HepG2 (cell line): ENCODE measurements around the gene LZTR1. TPM values are rescaled to one million over a fixed set of nuclear protein-coding genes. Genes with fewer than 3 reads are reported as not detected.

Experiments used
- GATA4 ChIP-seq: sonication (generic); IDR thresholded peaks from 2 replicates; pipeline ENCODE4 v1.6.1; 2016; ENCODE audit warnings: antibody characterized with exemption, low read depth, borderline replicate concordance
- HDAC1 ChIP-seq: sonication (generic); formaldehyde crosslinking; IDR thresholded peaks from 2 replicates; pipeline ENCODE4 v1.5.1; 2020; ENCODE audit warnings: mild to moderate bottlenecking, missing genetic modification reagents
- HNRNPK ChIP-seq: fragments of 200-400 bp; formaldehyde crosslinking; IDR thresholded peaks from 2 replicates; pipeline ENCODE4 v1.6.1; 2018; ENCODE audit warnings: low read length, low read depth, moderate library complexity, mild to moderate bottlenecking; ENCODE audit not compliant: poor library complexity, severe bottlenecking
- ZKSCAN8 ChIP-seq: IDR thresholded peaks from 2 replicates; pipeline ENCODE4 v1.6.1; 2016; ENCODE audit warnings: borderline replicate concordance, missing genetic modification reagents, missing compliant biosample characterization
- ZMYM4 ChIP-seq: sonication (generic); formaldehyde crosslinking; IDR thresholded peaks from 2 replicates; pipeline ENCODE4 v1.8.1; 2023; ENCODE audit warnings: mild to moderate bottlenecking, missing genetic modification reagents
- ZNF264 ChIP-seq: sonication (generic); formaldehyde crosslinking; IDR thresholded peaks from 2 replicates; pipeline ENCODE4 v1.4.0; 2020; ENCODE audit warnings: missing genetic modification reagents
- ZNF780A ChIP-seq: sonication (generic); formaldehyde crosslinking; IDR thresholded peaks from 2 replicates; pipeline ENCODE4 v1.8.0; 2022; ENCODE audit warnings: mild to moderate bottlenecking, missing genetic modification reagents, moderate library complexity
- ZNF83 ChIP-seq: sonication (generic); formaldehyde crosslinking; IDR thresholded peaks from 2 replicates; pipeline ENCODE4 v1.4.0; 2020; ENCODE audit warnings: missing genetic modification reagents, mild to moderate bottlenecking, borderline replicate concordance
- ZSCAN25 ChIP-seq: sonication (generic); formaldehyde crosslinking; IDR thresholded peaks from 2 replicates; pipeline ENCODE4 v1.8.0; 2022; ENCODE audit warnings: mild to moderate bottlenecking, missing genetic modification reagents
- polyA plus RNA-seq, 8 experiments: library from polyadenylated mRNA; depleted of rRNA in 3 of 8; stranded (reverse) in 7 of 8; unstranded in 1 of 8; fragments of >200 nt; fragmentation: Illumina TruSeq in 4 of 8; extraction: Trizol in 4 of 8; gene quantifications; 2 replicates each; pipeline versions ENCODE4 v1.2.1 to v1.2.3, GENCODE V29; 2011 to 2016; ENCODE audit warnings: low read depth in 4 of 8, missing spikeins in 1 of 8, mixed read lengths in 1 of 8; ENCODE audit not compliant: insufficient read depth in 1 of 8
- total RNA-seq, 5 experiments: library from RNA; depleted of rRNA; stranded (reverse); fragments of >200 nt; fragmentation: Illumina TruSeq; extraction: Trizol; gene quantifications; 2 replicates each; pipeline ENCODE4 v1.2.3, GENCODE V29; 2016; ENCODE audit warnings: low read depth in 1 of 5
- TF ChIP-seq, protein P1 (sequence below): sonication (generic); formaldehyde crosslinking; IDR thresholded peaks from 2 replicates; pipeline ENCODE4 v1.4.0; 2020; ENCODE audit warnings: mild to moderate bottlenecking, missing genetic modification reagents
- TF ChIP-seq, protein P2 (sequence below): sonication (generic); formaldehyde crosslinking; IDR thresholded peaks from 2 replicates; pipeline ENCODE4 v1.5.1; 2020; ENCODE audit warnings: mild to moderate bottlenecking, missing genetic modification reagents, borderline replicate concordance
- TF ChIP-seq, protein P3 (sequence below): sonication (generic); formaldehyde crosslinking; IDR thresholded peaks from 2 replicates; pipeline ENCODE4 v1.9.0; 2022; ENCODE audit warnings: low read depth, missing genetic modification reagents
- TF ChIP-seq, protein P4 (sequence below): sonication (generic); formaldehyde crosslinking; IDR thresholded peaks from 2 replicates; pipeline ENCODE4 v1.4.0; 2020; ENCODE audit warnings: mild to moderate bottlenecking, missing genetic modification reagents

The LZTR1 gene
- total and polyA plus RNA-seq, 2 of the 13 experiments (the other 11 are each of a cell fraction or from before 2014, with no cell fraction given), result 21.8 to 22.4 TPM

DNA sequence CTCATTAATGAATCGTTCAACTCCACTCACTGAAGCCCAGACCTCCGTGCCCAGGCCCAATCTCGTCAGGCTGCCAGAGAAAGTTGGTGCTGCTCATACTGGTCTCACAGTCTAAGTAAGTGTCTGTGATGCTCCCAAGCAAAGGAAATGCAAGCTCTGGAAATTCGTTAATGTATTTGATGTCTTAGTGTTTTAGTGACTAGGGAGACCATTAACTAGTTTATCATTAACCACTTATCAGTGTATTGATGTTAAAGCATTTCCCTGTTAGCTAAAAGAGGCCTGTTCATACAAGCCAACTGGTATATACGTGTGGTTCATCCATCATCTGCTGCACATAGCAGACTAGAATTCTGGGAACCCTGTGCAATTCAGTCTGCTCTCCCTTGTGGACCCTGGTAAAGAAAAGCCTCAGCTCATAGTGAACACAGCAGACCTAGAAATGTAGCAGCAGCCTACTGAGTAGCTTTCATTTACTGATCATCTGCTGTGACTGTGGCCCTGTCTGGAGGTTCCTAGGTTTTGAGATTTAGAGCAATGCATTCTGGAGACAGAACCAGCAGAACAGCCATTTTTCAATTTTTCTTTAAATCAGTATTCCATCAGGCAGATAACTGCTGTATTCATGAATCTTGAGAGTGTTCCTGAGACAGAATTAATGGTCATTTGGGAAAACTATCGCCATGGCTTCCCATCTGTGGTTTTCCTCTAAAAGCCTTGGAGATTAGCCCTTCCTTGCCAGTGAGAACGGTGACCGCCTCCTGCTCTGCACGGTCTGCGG, 30.8 kb upstream of the LZTR1 start (continued):
- no peak for TF ChIP-seq ZSCAN25
- TF ChIP-seq HDAC1 (CRISPR knock-in tag), result no peak
- TF ChIP-seq HNRNPK, result no peak
- TF ChIP-seq ZNF264 (CRISPR knock-in tag), result no peak; the same call in 1 of the 2 replicates
- TF ChIP-seq ZMYM4 (CRISPR knock-in tag), result no peak
- peak; percentile 81; the same call in 1 of the 2 replicates for TF ChIP-seq GATA4
- TF ChIP-seq, protein P1, sequence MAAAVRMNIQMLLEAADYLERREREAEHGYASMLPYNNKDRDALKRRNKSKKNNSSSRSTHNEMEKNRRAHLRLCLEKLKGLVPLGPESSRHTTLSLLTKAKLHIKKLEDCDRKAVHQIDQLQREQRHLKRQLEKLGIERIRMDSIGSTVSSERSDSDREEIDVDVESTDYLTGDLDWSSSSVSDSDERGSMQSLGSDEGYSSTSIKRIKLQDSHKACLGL, result no peak
- no peak for TF ChIP-seq ZNF83 (CRISPR knock-in tag)
- TF ChIP-seq ZKSCAN8 (CRISPR knock-in tag), result 0 out of 2 replicates have a peak, but pooled peaks have one; percentile 0
- TF ChIP-seq, protein P2, sequence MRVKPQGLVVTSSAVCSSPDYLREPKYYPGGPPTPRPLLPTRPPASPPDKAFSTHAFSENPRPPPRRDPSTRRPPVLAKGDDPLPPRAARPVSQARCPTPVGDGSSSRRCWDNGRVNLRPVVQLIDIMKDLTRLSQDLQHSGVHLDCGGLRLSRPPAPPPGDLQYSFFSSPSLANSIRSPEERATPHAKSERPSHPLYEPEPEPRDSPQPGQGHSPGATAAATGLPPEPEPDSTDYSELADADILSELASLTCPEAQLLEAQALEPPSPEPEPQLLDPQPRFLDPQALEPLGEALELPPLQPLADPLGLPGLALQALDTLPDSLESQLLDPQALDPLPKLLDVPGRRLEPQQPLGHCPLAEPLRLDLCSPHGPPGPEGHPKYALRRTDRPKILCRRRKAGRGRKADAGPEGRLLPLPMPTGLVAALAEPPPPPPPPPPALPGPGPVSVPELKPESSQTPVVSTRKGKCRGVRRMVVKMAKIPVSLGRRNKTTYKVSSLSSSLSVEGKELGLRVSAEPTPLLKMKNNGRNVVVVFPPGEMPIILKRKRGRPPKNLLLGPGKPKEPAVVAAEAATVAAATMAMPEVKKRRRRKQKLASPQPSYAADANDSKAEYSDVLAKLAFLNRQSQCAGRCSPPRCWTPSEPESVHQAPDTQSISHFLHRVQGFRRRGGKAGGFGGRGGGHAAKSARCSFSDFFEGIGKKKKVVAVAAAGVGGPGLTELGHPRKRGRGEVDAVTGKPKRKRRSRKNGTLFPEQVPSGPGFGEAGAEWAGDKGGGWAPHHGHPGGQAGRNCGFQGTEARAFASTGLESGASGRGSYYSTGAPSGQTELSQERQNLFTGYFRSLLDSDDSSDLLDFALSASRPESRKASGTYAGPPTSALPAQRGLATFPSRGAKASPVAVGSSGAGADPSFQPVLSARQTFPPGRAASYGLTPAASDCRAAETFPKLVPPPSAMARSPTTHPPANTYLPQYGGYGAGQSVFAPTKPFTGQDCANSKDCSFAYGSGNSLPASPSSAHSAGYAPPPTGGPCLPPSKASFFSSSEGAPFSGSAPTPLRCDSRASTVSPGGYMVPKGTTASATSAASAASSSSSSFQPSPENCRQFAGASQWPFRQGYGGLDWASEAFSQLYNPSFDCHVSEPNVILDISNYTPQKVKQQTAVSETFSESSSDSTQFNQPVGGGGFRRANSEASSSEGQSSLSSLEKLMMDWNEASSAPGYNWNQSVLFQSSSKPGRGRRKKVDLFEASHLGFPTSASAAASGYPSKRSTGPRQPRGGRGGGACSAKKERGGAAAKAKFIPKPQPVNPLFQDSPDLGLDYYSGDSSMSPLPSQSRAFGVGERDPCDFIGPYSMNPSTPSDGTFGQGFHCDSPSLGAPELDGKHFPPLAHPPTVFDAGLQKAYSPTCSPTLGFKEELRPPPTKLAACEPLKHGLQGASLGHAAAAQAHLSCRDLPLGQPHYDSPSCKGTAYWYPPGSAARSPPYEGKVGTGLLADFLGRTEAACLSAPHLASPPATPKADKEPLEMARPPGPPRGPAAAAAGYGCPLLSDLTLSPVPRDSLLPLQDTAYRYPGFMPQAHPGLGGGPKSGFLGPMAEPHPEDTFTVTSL, result no peak
- TF ChIP-seq ZNF780A (CRISPR knock-in tag), result no peak
- TF ChIP-seq, protein P3, sequence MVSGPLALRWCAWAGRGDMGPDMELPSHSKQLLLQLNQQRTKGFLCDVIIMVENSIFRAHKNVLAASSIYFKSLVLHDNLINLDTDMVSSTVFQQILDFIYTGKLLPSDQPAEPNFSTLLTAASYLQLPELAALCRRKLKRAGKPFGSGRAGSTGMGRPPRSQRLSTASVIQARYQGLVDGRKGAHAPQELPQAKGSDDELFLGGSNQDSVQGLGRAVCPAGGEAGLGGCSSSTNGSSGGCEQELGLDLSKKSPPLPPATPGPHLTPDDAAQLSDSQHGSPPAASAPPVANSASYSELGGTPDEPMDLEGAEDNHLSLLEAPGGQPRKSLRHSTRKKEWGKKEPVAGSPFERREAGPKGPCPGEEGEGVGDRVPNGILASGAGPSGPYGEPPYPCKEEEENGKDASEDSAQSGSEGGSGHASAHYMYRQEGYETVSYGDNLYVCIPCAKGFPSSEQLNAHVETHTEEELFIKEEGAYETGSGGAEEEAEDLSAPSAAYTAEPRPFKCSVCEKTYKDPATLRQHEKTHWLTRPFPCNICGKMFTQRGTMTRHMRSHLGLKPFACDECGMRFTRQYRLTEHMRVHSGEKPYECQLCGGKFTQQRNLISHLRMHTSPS, result no peak
- TF ChIP-seq, protein P4, sequence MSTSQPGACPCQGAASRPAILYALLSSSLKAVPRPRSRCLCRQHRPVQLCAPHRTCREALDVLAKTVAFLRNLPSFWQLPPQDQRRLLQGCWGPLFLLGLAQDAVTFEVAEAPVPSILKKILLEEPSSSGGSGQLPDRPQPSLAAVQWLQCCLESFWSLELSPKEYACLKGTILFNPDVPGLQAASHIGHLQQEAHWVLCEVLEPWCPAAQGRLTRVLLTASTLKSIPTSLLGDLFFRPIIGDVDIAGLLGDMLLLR (CRISPR knock-in tag), result no peak
